GM12878 (cell line): ENCODE measurements around the gene FAM200A. TPM values are rescaled to one million over a fixed set of nuclear protein-coding genes. Genes with fewer than 3 reads are reported as not detected.
"Not testable (repeated sequence)": the region's sequence is repeated elsewhere in the genome, so short reads cannot be mapped to it uniquely, and the experiment has no call there.

Source experiments
- ATAC-seq: fragments of 200-7000 bp; cut with Tn5 transposase; 3 replicates; pipeline ENCODE4 v1.9.1; 2020; ENCODE audit warnings: mild to moderate bottlenecking, moderate library complexity
- BruUV-seq: library from RNA; stranded (reverse); fragments of 400-500 nt; replicated peaks from 2 replicates; lab custom pipeline; 2021; lab: Mats Ljungman, UMichigan
- CTCF ChIA-PET: fragments of 300-600 bp; sonication (Branson Sonifier 250); formaldehyde crosslinking; extraction: SDS; loops from one replicate; lab custom pipeline; 2021; ENCODE audit warnings: inconsistent platforms; lab: Yijun Ruan, JAX
- POLR2A ChIA-PET: fragments of 350-600 bp; formaldehyde crosslinking; extraction: SDS; loops from one replicate; lab custom pipeline; 2021; ENCODE audit warnings: inconsistent platforms; lab: Charles Lee
- RAD21 ChIA-PET: fragments of 300-600 bp; sonication (Branson Sonifier 250); formaldehyde crosslinking; loops from one replicate; lab custom pipeline; 2023; ENCODE audit warnings: antibody characterized with exemption; ENCODE audit not compliant: unreplicated experiment; lab: Charles Lee
- SMC1A ChIA-PET: fragments of 300-600 bp; sonication (Branson Sonifier 250); formaldehyde crosslinking; loops from one replicate; lab custom pipeline; 2023; ENCODE audit not compliant: unreplicated experiment, uncharacterized antibody; lab: Charles Lee
- DNase-seq: peaks from one replicate; pipeline ENCODE4 v3.0.0-alpha.2; 2011; ENCODE audit warnings: low read depth, low spot score
- FAIRE-seq: peaks from 3 replicates; lab custom pipeline; 2011; peaks lifted over from hg19 to GRCh38; lab: Jason Lieb, UNC
- H2AFZ ChIP-seq: 2 replicates; pipeline ENCODE4 v1.6.0; 2011; ENCODE audit warnings: low read depth, low read length, control low read depth; ENCODE audit not compliant: control insufficient read depth
- H3K27ac ChIP-seq: 2 replicates; pipeline ENCODE4 v1.5.1; 2011; ENCODE audit warnings: control low read depth; ENCODE audit not compliant: control insufficient read depth, insufficient read depth
- H3K27me3 ChIP-seq, 2 experiments: replicated peaks in 1 of 2; 2 replicates each; pipeline versions ENCODE4 v1.6.0 to v1.6.1; 2011; ENCODE audit warnings: low read length in 1 of 2; ENCODE audit not compliant: control insufficient read depth in 2 of 2, insufficient read depth in 2 of 2
- H3K36me3 ChIP-seq, 2 experiments: 2 replicates each; pipeline ENCODE4 v1.5.1; 2011; ENCODE audit warnings: low read length in 1 of 2; ENCODE audit not compliant: control insufficient read depth in 2 of 2, insufficient read depth in 2 of 2
- H3K4me1 ChIP-seq: 2 replicates; pipeline ENCODE4 v1.6.1; 2011; ENCODE audit warnings: mild to moderate bottlenecking, low read length, moderate library complexity, mixed read lengths; ENCODE audit not compliant: control insufficient read depth, insufficient read depth
- H3K4me2 ChIP-seq: 2 replicates; pipeline ENCODE4 v1.6.0; 2011; ENCODE audit warnings: control low read depth; ENCODE audit not compliant: control insufficient read depth, insufficient read depth
- H3K4me3 ChIP-seq: fragments of 200-600 bp; sonication (generic); 2 replicates; pipeline ENCODE4 v1.5.1; 2016
- H3K79me2 ChIP-seq: 2 replicates; pipeline ENCODE4 v1.6.0; 2011; ENCODE audit warnings: low read length; ENCODE audit not compliant: control insufficient read depth, insufficient read depth
- H3K9ac ChIP-seq: 2 replicates; pipeline ENCODE4 v1.8.0; 2011; ENCODE audit warnings: low read length, control low read depth, mixed read lengths; ENCODE audit not compliant: control insufficient read depth, insufficient read depth
- H3K9me3 ChIP-seq: replicated peaks from 3 replicates; pipeline ENCODE4 v1.5.1; 2011; ENCODE audit warnings: mild to moderate bottlenecking, low read length; ENCODE audit not compliant: control insufficient read depth, insufficient read depth
- H4K20me1 ChIP-seq: 2 replicates; pipeline ENCODE4 v1.6.0; 2011; ENCODE audit not compliant: control insufficient read depth, insufficient read depth
- HCFC1 ChIP-seq: fragments of 150-350 bp; IDR thresholded peaks from 2 replicates; pipeline ENCODE4 v1.6.1; 2014; ENCODE audit warnings: low read length
- SP1 ChIP-seq: IDR thresholded peaks from one replicate; pipeline ENCODE4 v1.6.1; 2011; ENCODE audit warnings: low read depth, low read length
- STAT3 ChIP-seq: IDR thresholded peaks from 2 replicates; pipeline ENCODE4 v1.6.1; 2011; ENCODE audit warnings: low read depth, low read length, improper control_type of control experiment
- WGBS: methylation state at CpG from one replicate; pipeline ENCODE4 v1.1.6; 2016; ENCODE audit warnings: low lambda C conversion rate; ENCODE audit not compliant: insufficient replicate concordance, insufficient coverage; ENCODE audit errors: missing lambda C conversion rate; 5-methylcytosine and 5-hydroxymethylcytosine counted together
- in situ Hi-C: fragments of 300-500 bp; cut with MboI; formaldehyde crosslinking; loops from 9 replicates; pipeline ENCODE4 v1.14.3; 2018; ENCODE audit warnings: mixed read lengths
- intact Hi-C: fragments of 100-400 bp; cut with micrococcal nuclease; formaldehyde crosslinking; loops from one replicate; pipeline ENCODE4 v1.14.2; 2022; ENCODE audit not compliant: unreplicated experiment
- polyA plus RNA-seq, 11 experiments: library from polyadenylated mRNA; depleted of rRNA in 4 of 11; unstranded in 6 of 11; stranded (reverse) in 5 of 11; fragments of >200 nt; fragmentation: Nextera tagmentation in 4 of 11; fragmentation: Illumina TruSeq in 1 of 11; extraction: Ambion mirVana in 4 of 11; extraction: Trizol in 1 of 11; gene quantifications; 1 replicate in 1 of 11; 2 replicates in 10 of 11; pipeline versions ENCODE4 v1.2.1 to v1.2.3, GENCODE V29; 2011 to 2016; ENCODE audit warnings: inconsistent platforms in 2 of 11, missing spikeins in 2 of 11, low read depth in 1 of 11
- total RNA-seq, 4 experiments: library from RNA; depleted of rRNA in 3 of 4; stranded (reverse); fragments of >200 nt in 3 of 4; fragmentation: Illumina TruSeq in 1 of 4; extraction: Trizol in 1 of 4; gene quantifications; 2 replicates each; pipeline versions ENCODE4 v1.2.1 to v1.2.3, GENCODE V29; 2013 to 2021
- TF ChIP-seq, protein P1 (sequence below): fragments of 450-650 bp; IDR thresholded peaks from 2 replicates; pipeline ENCODE4 v1.6.1; 2017; ENCODE audit warnings: antibody characterized with exemption, mild to moderate bottlenecking, moderate library complexity

The FAM200A gene
- total and polyA plus RNA-seq, 10 of the 15 experiments (the other 5 are each of a cell fraction or from before 2014, with no cell fraction given) = 2.7 to 9.0 (median 6.5) TPM

DNA sequence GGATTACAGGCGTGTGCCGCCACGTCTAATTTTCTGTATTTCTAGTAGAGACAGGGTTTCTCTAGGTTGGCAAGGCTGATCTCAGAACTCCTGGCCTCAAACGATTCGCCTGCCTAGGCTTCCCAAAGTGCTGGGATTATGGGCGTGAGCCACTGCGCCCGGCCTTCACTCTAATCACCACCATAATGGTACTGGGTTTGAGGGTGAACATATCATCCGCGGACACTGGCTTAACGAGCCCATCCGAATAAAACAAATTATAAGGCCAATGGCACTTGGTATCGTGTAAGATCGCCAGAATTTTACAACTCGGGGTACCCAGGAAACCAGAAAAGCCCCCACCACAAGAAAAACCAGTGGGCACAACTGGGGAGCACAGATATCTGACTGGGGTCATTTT lies 580 bp downstream of the FAM200A start (continued):
- TF ChIP-seq, protein P1, sequence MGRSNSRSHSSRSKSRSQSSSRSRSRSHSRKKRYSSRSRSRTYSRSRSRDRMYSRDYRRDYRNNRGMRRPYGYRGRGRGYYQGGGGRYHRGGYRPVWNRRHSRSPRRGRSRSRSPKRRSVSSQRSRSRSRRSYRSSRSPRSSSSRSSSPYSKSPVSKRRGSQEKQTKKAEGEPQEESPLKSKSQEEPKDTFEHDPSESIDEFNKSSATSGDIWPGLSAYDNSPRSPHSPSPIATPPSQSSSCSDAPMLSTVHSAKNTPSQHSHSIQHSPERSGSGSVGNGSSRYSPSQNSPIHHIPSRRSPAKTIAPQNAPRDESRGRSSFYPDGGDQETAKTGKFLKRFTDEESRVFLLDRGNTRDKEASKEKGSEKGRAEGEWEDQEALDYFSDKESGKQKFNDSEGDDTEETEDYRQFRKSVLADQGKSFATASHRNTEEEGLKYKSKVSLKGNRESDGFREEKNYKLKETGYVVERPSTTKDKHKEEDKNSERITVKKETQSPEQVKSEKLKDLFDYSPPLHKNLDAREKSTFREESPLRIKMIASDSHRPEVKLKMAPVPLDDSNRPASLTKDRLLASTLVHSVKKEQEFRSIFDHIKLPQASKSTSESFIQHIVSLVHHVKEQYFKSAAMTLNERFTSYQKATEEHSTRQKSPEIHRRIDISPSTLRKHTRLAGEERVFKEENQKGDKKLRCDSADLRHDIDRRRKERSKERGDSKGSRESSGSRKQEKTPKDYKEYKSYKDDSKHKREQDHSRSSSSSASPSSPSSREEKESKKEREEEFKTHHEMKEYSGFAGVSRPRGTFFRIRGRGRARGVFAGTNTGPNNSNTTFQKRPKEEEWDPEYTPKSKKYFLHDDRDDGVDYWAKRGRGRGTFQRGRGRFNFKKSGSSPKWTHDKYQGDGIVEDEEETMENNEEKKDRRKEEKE = no peak
- no peak for TF ChIP-seq HCFC1
- TF ChIP-seq SP1 = no peak
- no peak for TF ChIP-seq STAT3

GRCh38 chr7:99549545-99549944 lies 2.4 kb downstream of the FAM200A start:
- 100% methylated on average over 1 of the region's 2 CpGs for WGBS
- BruUV-seq, H3K9ac ChIP-seq, RAD21 ChIA-PET, ATAC-seq, DNase-seq, H2AFZ ChIP-seq, H3K27ac ChIP-seq, FAIRE-seq, H3K4me1 ChIP-seq, H3K4me3 ChIP-seq, H3K27me3 ChIP-seq, H3K36me3 ChIP-seq, intact Hi-C loops, H3K4me2 ChIP-seq, in situ Hi-C loops, H3K9me3 ChIP-seq, H4K20me1 ChIP-seq, CTCF ChIA-PET: not testable (repeated sequence)
- peaks cover 13% of the 10 kb centered on the region for H3K79me2 ChIP-seq
- ChIA-PET SMC1A (interaction anchor here (0.6 kb wide), 1 partner anchor 84 kb away, joined by 3 read pairs; no protein-coding TSS in a partner anchor), POLR2A (interaction anchor here (0.6 kb wide), 1 partner anchor 18 kb away, joined by 3 read pairs; no protein-coding TSS in a partner anchor)

GRCh38 chr7:99545308-99545707 lies 6.6 kb downstream of the FAM200A start:
- BruUV-seq, intact Hi-C loops, in situ Hi-C loops, RAD21 ChIA-PET, H3K4me2 ChIP-seq, H4K20me1 ChIP-seq, H2AFZ ChIP-seq, H3K27me3 ChIP-seq, FAIRE-seq, H3K4me3 ChIP-seq, H3K27ac ChIP-seq, DNase-seq, H3K79me2 ChIP-seq, H3K9ac ChIP-seq, POLR2A ChIA-PET, H3K4me1 ChIP-seq, H3K9me3 ChIP-seq, SMC1A ChIA-PET, H3K36me3 ChIP-seq, ATAC-seq, CTCF ChIA-PET: not testable (repeated sequence)
- 100% methylated on average over 5 of the region's 5 CpGs for WGBS
